Heart left ventricle (tissue), 16 donors: ENCODE measurements around the gene ANKRD11. TPM values are rescaled to one million over a fixed set of nuclear protein-coding genes. Genes with fewer than 3 reads are reported as not detected.

Experiments
- ATAC-seq, 4 donors: fragments of 200-7000 bp; cut with Tn5 transposase; one replicate each; pipeline ENCODE4 v1.9.1; 2020 to 2022; ENCODE audit warnings: moderate library complexity in 4 of 4, mild to moderate bottlenecking in 3 of 4, moderate number of reproducible peaks in 1 of 4
- DNase-seq, 5 donors: peaks; one replicate each; pipeline ENCODE4 v3.0.0-alpha.2; 2020
- H3K27ac ChIP-seq, 12 donors: fragments of 200-600 bp; sonication (generic) in 4 of 12; one replicate each; pipeline versions ENCODE4 v1.5.0 to v1.8.0; 2016 to 2022; ENCODE audit warnings: mild to moderate bottlenecking in 2 of 12
- H3K27me3 ChIP-seq, 9 donors: fragments of 200-600 bp; sonication (generic) in 2 of 9; one replicate each; pipeline versions ENCODE4 v1.5.1 to v1.8.0; 2016 to 2022; ENCODE audit warnings: mild to moderate bottlenecking in 3 of 9
- H3K36me3 ChIP-seq, 9 donors: fragments of 200-600 bp; sonication (generic) in 2 of 9; one replicate each; pipeline versions ENCODE4 v1.5.0 to v1.8.0; 2018 to 2022; ENCODE audit warnings: mild to moderate bottlenecking in 2 of 9
- H3K4me1 ChIP-seq, 12 donors: fragments of 200-600 bp; sonication (generic) in 4 of 12; one replicate each; pipeline versions ENCODE4 v1.5.0 to v1.8.0; 2016 to 2022; ENCODE audit warnings: mild to moderate bottlenecking in 3 of 12
- H3K4me3 ChIP-seq, 12 donors: fragments of 200-600 bp; sonication (generic) in 4 of 12; one replicate each; pipeline versions ENCODE4 v1.5.0 to v1.8.0; 2017 to 2022; ENCODE audit warnings: mild to moderate bottlenecking in 9 of 12, moderate library complexity in 4 of 12
- H3K9me3 ChIP-seq, 12 donors: fragments of 200-600 bp; sonication (generic) in 4 of 12; one replicate each; pipeline versions ENCODE4 v1.5.0 to v1.8.0; 2016 to 2022; ENCODE audit warnings: mild to moderate bottlenecking in 1 of 12
- CTCF ChIP-seq, 12 donors: fragments of 200-600 bp; sonication (generic) in 4 of 12; IDR thresholded peaks; one replicate each; pipeline versions ENCODE4 v1.5.0 to v1.8.0; 2018 to 2022; ENCODE audit warnings: antibody characterized with exemption in 12 of 12, mild to moderate bottlenecking in 5 of 12
- POLR2A ChIP-seq, 2 donors: fragments of 450-650 bp; IDR thresholded peaks; one replicate each; pipeline ENCODE4 v1.6.1; 2017; ENCODE audit warnings: antibody characterized with exemption in 2 of 2, mild to moderate bottlenecking in 2 of 2, moderate library complexity in 2 of 2
- WGBS, 4 donors: extraction: QIAGEN DNeasy Blood & Tissue Kit in 2 of 4; methylation state at CpG; one replicate each; pipeline versions ENCODE4 v1.1.5 to v1.1.7; 2013 to 2018; 5-methylcytosine and 5-hydroxymethylcytosine counted together
- intact Hi-C, 10 donors: fragments of 100-400 bp; cut with DNase I; formaldehyde crosslinking; loops; one replicate each; pipeline versions ENCODE4 v1.11.1 to v1.14.2; 2022
- polyA plus RNA-seq, 2 donors: library from polyadenylated mRNA; stranded (reverse); fragments of 200-250 nt; gene quantifications; one replicate each; pipeline ENCODE4 v1.2.3, GENCODE V29; 2013
- total RNA-seq, 9 donors: library from RNA; depleted of rRNA in 2 of 9; stranded (reverse); fragments of >200 nt in 2 of 9; fragmentation: NEBNext Ultra II Directional in 3 of 9; extraction: Animal tissue kit (Norgen Biotek cat#: 25700) in 3 of 9; gene quantifications; one replicate each; pipeline versions ENCODE4 v1.1.0 to v1.2.4, GENCODE V29; 2016 to 2023
- donor health status: ischemic (EF 13 %, LVEDD 7.1; RV severe dilation, severe dysfunction).
- donor health status: healthy with polysubstance abuse.
- donor health status: DM: no; HTN: yes; CAD: no.
- donor health status: DM: no; HTN: no; CAD: no.
- donor health status: ischemic (EF 25% LVEDD 6.9; RV normal size, moderate dysfunction).
- donor health status: ischemic (EF 25% LVEDD 5.7; RV mildly dilated, moderate dysfunction).
- donor health status: healthy.
- donor health status: DM: yes; HTN: yes; CAD: no.
- donor health status: ischemic (EF 35%, LVEDD 5.7; RV mildly dilated, moderate dysfunction).
- donor health status: nonischemic (EF 11% LVEDD 7.7; RV severe dilation, severe dysfunction).
- donor health status: DM: yes; HTN: yes; CAD: no.
- donor health status: PGD.
- donor health status: ischemic (EF 29% LVEDD 5.4; RV normal size, mild dysfunction).
- donor health status: nonischemic (EF 23%, LVEDD 6.1; RV moderate dilation, normal function).

The ANKRD11 gene
- total and polyA plus RNA-seq, 11 donors = 53.6 to 123 (median 67.7) TPM

GRCh38 chr16:89287777-89288576 is 202.4 kb downstream of the ANKRD11 start:
- intact Hi-C loops = loop anchor here in 3 of 10 donors (5.0 kb wide), 2 partner anchors 46 to 346 kb away; no protein-coding TSS in a partner anchor
- 92 to 93% (median 93%) methylated on average over 22 to 30 of the region's 30 CpGs for WGBS, 4 donors
- H3K36me3 ChIP-seq = peaks cover 3 to 74% (median 62%) of the 10 kb centered on the region in 9 donors
- TF ChIP-seq POLR2A (IDR thresholded peaks at IDR 0.05) (no peak), CTCF (IDR thresholded peaks at IDR 0.05) (no peak)
- ATAC-seq (no peak), DNase-seq (peak in 1 of 5 donors; percentile 41)
- no peaks in the 10 kb centered on the region for H3K27me3 ChIP-seq
- peaks cover 0 to 6% (median 0%) of the 10 kb centered on the region in 12 donors for H3K4me1 ChIP-seq
- H3K27ac ChIP-seq = no peak overlapping the region
- no peak overlapping the region for H3K4me3 ChIP-seq
- H3K9me3 ChIP-seq = no peaks in the 10 kb centered on the region

GRCh38 chr16:89286096-89286495 is 204.3 kb downstream of the ANKRD11 start:
- DNase-seq (peak in 1 of 5 donors; percentile 30), ATAC-seq (no peak)
- peaks cover 0 to 6% (median 0%) of the 10 kb centered on the region in 12 donors for H3K4me1 ChIP-seq
- 91 to 93% (median 92%) methylated on average over 7 to 25 of the region's 25 CpGs for WGBS, 4 donors
- intact Hi-C loops = loop anchor here in 3 of 10 donors (5.0 kb wide), 2 partner anchors 44 to 344 kb away; no protein-coding TSS in a partner anchor
- no peak overlapping the region for H3K4me3 ChIP-seq
- no peaks in the 10 kb centered on the region for H3K9me3 ChIP-seq
- no peaks in the 10 kb centered on the region for H3K27me3 ChIP-seq
- peaks cover 5 to 93% (median 81%) of the 10 kb centered on the region in 9 donors for H3K36me3 ChIP-seq
- no peak for TF ChIP-seq POLR2A (IDR thresholded peaks at IDR 0.05)
- no peak for TF ChIP-seq CTCF (IDR thresholded peaks at IDR 0.05)
- H3K27ac ChIP-seq = no peak overlapping the region

GRCh38 chr16:89285381-89285780 is 205.0 kb downstream of the ANKRD11 start:
- Histone ChIP-seq H3K4me3 (no peak overlapping the region), H3K4me1 (peaks cover 0 to 6% (median 0%) of the 10 kb centered on the region in 12 donors), H3K36me3 (peaks cover 5 to 94% (median 85%) of the 10 kb centered on the region in 9 donors), H3K9me3 (no peaks in the 10 kb centered on the region), H3K27me3 (no peaks in the 10 kb centered on the region), H3K27ac (no peak overlapping the region)
- WGBS, 4 donors = 91 to 96% (median 94%) methylated on average over 17 of the region's 17 CpGs
- DNase-seq (no peak), ATAC-seq (no peak)
- intact Hi-C loops = loop anchor here in 3 of 10 donors (5.0 kb wide), 2 partner anchors 43 to 343 kb away; no protein-coding TSS in a partner anchor
- TF ChIP-seq CTCF (IDR thresholded peaks at IDR 0.05) (no peak), POLR2A (IDR thresholded peaks at IDR 0.05) (no peak)

- TF ChIP-seq POLR2A (IDR thresholded peaks at IDR 0.05) = no peak
- TF ChIP-seq CTCF (IDR thresholded peaks at IDR 0.05) = no peak
- DNase-seq = no peak
- intact Hi-C loops = no loop called here
- Histone ChIP-seq H3K4me3 (no peak overlapping the region), H3K36me3 (peaks cover 2 to 95% (median 85%) of the 10 kb centered on the region in 9 donors), H3K27ac (no peak overlapping the region), H3K27me3 (no peaks in the 10 kb centered on the region), H3K9me3 (no peaks in the 10 kb centered on the region), H3K4me1 (no peaks in the 10 kb centered on the region)
- 85 to 91% (median 89%) methylated on average over 20 of the region's 20 CpGs for WGBS, 4 donors
- no peak for ATAC-seq
Measured at GRCh38 chr16:89283449-89283848, 206.9 kb downstream of the ANKRD11 start.
